WTC11 (cell line): Measurements from ENCODE around the gene AUH.

ENCODE experiments used
- CBFB ChIP-seq: sonication (generic); formaldehyde crosslinking; IDR thresholded peaks from 2 replicates; pipeline ENCODE4 v1.8.1; 2022; ENCODE audit warnings: mild to moderate bottlenecking, low read depth, missing genetic modification reagents
- FOXK1 ChIP-seq: sonication (generic); formaldehyde crosslinking; IDR thresholded peaks from 2 replicates; pipeline ENCODE4 v1.8.0; 2022; ENCODE audit warnings: mild to moderate bottlenecking, moderate library complexity, missing genetic modification reagents
- FOXP1 ChIP-seq: sonication (generic); formaldehyde crosslinking; IDR thresholded peaks from 2 replicates; pipeline ENCODE4 v1.8.0; 2022; ENCODE audit warnings: missing genetic modification reagents, mild to moderate bottlenecking, moderate library complexity, borderline replicate concordance
- TF ChIP-seq, protein P1 (sequence below): fragments of 200-600 bp; IDR thresholded peaks from 2 replicates; pipeline ENCODE4 v1.8.0; 2022; ENCODE audit warnings: antibody characterized with exemption

DNA sequence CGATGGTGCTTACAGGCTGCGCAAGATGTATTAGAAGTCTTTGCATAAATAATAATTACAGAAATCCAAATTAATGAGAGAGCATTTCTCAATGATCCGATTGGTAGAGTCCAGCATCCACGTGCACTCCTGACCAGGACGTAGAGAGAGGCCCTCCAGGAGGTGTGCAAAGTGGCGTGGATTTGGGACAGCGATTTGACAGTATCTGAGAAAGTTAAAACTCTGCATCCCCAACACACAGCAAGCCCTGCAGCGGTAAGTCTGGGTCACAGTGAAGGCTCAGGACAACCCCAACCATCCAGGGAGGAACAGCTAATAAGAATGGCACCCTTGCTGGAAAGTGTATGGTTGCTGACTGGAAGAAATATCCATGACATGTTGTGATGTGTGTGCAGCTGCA, 180.2 kb downstream of the AUH start:
- TF ChIP-seq, protein P1, sequence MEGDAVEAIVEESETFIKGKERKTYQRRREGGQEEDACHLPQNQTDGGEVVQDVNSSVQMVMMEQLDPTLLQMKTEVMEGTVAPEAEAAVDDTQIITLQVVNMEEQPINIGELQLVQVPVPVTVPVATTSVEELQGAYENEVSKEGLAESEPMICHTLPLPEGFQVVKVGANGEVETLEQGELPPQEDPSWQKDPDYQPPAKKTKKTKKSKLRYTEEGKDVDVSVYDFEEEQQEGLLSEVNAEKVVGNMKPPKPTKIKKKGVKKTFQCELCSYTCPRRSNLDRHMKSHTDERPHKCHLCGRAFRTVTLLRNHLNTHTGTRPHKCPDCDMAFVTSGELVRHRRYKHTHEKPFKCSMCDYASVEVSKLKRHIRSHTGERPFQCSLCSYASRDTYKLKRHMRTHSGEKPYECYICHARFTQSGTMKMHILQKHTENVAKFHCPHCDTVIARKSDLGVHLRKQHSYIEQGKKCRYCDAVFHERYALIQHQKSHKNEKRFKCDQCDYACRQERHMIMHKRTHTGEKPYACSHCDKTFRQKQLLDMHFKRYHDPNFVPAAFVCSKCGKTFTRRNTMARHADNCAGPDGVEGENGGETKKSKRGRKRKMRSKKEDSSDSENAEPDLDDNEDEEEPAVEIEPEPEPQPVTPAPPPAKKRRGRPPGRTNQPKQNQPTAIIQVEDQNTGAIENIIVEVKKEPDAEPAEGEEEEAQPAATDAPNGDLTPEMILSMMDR = no peak
- TF ChIP-seq FOXK1 (CRISPR knock-in tag) (no peak), CBFB (CRISPR knock-in tag) (no peak), FOXP1 (no peak)
